HG03066 (cell line): ENCODE data around the gene CROCC.
"Not testable (repeated sequence)": the region's sequence is repeated elsewhere in the genome, so short reads cannot be mapped to it uniquely, and the experiment has no call there.

Source experiments
- ATAC-seq: cut with Tn5 transposase; IDR thresholded peaks from one replicate; pipeline ENCODE4 v1.9.1; 2021; ENCODE audit warnings: low read depth; ENCODE audit not compliant: unreplicated experiment

Gene CROCC

GRCh38 chr1:16933945-16934344, 12.2 kb downstream of the CROCC start:
- not testable (repeated sequence) for ATAC-seq

DNA sequence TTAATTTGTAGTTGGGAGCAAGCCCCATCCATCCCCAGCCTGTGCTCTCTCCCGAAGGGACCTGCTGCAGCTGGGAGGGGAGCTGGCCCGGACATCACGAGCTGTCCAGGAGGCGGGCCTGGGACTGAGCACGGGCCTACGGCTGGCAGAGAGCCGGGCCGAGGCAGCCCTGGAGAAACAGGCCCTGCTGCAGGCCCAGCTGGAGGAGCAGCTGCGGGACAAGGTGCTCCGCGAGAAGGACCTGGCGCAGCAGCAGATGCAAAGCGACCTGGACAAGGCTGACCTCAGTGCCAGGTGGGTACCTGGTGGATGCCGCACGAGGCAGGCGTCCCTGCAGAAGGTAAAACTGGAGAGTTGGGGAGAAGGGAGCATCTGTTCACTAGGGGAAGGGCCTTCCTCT, 14.8 kb downstream of the CROCC start:
- not testable (repeated sequence) for ATAC-seq

- no peak for ATAC-seq
These were observed 16.9 kb downstream of the CROCC start for GRCh38 chr1:16938351-16939321.

DNA sequence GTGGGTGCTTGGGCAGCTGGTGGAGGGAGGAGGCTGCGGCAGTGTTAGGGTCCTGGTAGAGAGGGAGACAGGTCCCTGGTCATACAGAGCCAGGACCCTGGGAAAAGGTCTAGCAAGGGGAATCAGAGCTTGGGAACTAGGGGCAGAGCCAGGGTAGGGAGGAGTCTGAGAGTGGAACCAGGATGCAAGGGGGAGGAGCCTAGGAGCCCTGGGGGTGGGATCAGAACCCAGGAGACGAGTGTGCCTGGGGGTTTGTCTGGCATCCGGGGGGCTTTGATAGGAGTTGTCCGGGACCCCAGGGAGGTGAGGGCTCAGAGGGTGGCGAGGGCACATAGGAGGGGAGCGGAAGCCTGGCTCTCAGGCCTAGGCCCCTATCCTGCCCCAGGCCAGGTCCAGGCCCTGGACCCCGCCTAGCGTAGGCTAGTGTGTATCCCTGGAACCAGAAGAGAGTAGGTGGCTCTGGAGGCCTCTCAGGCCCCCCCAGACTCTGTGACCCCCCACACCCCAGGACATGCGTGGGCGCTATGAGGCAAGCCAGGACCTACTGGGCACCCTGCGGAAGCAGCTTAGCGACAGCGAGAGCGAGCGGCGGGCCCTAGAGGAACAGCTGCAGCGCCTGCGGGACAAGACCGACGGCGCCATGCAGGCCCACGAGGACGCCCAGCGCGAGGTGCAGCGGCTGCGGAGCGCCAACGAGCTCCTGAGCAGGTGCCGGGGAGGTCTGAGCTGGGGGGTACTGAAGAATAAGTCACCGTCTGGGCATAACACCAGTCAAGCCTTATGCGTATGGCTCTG, 17.9 kb downstream of the CROCC start:
- ATAC-seq, result not testable (repeated sequence)

DNA sequence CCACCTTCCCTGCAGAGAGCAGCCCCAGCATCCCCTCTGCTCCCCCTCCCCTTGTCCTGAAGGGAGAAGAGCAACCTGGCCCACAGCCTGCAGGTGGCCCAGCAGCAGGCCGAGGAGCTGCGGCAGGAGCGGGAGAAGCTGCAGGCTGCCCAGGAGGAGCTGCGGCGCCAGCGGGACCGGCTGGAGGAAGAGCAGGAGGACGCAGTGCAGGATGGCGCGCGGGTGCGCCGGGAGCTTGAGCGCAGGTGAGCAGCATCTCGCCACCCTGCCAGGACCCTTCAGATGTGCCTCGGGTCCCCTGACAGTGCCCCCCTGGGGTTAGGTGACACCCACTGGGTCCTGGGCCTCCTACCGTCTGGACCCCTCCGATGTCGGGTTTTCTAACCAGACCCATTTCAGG, 22.3 kb downstream of the CROCC start:
- ATAC-seq, result no peak

DNA sequence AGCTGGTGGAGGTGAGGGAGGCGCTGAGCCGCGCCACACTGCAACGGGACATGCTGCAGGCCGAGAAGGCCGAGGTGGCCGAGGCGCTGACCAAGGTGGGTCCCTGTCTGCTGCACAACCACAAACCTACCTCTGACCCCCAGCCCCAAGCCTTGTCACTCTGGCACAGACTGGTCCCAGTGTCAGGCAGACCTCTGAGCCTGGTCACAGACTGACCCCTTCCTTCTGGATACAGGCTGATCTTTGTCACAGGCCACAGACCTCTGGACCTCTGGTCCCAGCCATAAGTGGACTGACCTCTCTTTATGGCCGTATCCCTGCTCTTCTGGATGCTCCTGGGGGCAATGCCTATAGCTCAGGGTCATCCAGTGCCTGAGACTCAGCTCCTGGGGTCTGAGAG, 23.8 kb downstream of the CROCC start:
- ATAC-seq, result not testable (repeated sequence)

- not testable (repeated sequence) for ATAC-seq
These were observed 24.5 kb downstream of the CROCC start for GRCh38 chr1:16946185-16946584.

DNA sequence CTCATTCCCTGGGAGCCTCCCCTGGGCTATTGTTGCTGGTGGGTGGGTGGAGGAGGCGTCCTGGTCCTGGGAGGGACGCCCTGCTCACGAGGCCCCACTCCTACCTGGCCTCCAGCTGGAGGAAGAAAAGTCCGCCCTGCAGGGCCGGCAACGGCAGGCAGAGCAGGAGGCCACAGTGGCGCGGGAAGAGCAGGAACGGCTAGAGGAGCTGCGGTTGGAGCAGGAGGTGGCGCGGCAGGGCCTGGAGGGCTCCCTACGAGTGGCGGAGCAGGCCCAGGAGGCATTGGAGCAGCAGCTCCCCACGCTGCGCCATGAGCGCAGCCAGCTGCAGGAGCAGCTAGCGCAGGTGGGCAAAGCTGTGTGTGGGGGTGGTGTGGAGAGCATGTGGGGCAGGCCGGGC, 24.9 kb downstream of the CROCC start:
- no peak for ATAC-seq

GRCh38 chr1:16948282-16948891, 26.7 kb downstream of the CROCC start:
- not testable (repeated sequence) for ATAC-seq

GRCh38 chr1:16949026-16949425, 27.3 kb downstream of the CROCC start:
- ATAC-seq, result not testable (repeated sequence)

DNA sequence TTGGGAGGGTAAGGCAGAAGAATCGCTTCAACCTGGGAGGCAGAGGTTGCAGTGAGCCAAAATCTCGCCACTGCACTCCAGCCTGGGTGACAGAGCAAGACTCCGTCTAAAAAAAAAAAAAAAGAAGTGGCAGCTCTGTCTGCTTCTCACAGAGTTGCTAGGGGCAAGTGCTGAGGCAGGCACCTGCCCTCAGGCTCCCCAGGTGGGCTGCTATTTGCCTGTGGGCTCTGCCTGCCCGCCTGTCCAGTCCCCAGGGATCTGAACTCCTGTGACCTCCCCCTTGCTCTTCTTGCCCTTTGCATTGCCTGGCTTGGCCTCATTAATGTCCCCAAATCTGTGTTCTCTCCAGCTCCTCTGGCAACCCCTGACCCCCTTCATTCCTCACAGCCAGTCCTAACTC, 30.6 kb downstream of the CROCC start:
- not testable (repeated sequence) for ATAC-seq

DNA sequence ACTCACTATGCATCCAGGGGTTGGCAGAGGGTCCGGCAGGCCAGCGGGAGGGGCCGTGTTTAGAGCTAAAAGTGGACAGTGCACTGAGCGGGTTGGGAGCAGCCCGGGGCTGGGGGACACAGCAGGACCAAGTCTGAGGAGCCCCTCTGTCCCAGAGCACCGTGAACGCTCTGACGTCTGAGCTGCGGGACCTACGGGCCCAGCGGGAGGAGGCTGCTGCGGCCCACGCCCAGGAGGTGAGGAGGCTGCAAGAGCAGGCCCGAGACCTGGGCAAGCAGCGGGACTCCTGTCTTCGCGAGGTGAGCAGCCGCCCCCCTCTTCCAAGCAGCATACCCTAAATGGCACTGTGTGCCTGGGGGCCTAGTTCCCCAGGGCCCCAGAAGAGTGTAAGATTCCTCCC, 32.8 kb downstream of the CROCC start:
- ATAC-seq, result no peak

- ATAC-seq, result no peak
These were observed 33.5 kb downstream of the CROCC start for GRCh38 chr1:16955186-16955585.

- no peak for ATAC-seq
These were observed 35.0 kb downstream of the CROCC start for GRCh38 chr1:16956775-16957174.

- ATAC-seq, result no peak
These were observed 36.0 kb downstream of the CROCC start for GRCh38 chr1:16957731-16958130.

- no peak for ATAC-seq
These were observed 36.7 kb downstream of the CROCC start for GRCh38 chr1:16958475-16958874.

- ATAC-seq, result no peak
These were observed 39.0 kb downstream of the CROCC start for GRCh38 chr1:16960560-16961296.

DNA sequence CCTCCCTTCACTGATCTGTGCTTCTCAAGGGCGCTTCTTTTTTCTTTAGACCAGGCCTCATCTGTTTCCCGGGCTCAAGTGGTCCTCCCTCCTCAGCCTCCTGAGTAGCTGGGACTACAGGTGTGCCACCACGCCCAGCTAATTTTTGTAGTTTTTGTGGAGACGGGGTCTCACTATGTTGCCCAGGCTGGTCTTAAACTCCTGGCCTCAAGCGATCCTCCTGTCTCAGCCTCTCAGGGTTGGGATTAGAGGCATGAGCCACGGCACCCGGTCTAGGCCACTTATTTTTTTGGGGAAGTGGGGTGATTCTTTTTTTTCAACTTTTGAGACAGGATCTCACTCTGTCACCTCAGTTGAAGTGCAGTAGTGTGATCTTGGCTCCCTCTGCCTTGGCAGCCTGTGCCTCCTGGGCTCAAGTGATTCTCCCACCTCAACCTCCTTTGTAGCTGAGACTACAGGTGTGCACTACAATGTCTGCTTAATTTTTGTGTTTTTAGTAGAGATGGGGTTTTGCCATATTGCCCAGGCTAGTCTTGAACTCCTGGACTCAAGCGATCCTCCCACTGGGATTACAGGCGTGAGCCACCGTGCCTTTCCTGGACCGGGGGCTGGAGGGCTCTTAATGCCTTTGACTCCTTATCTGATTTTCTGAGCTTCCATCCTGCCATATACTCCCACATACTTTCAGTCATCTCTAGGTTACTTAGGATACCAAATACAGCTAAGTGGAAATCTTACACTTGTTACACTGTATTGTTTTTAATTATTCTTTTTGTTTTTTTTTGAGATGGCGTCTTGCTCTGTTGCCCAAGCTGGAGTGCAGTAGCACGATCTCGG, 39.8 kb downstream of the CROCC start:
- ATAC-seq, result no peak

GRCh38 chr1:16964169-16964568, 42.4 kb downstream of the CROCC start:
- not testable (repeated sequence) for ATAC-seq
